Measurements from ENCODE around the gene MCMBP.
A peak's percentile ranks its signal among the peaks of the same experiment; 100 is the strongest.

The MCMBP gene

GRCh38 chr10:119786117-119786769 lies 86.4 kb downstream of the MCMBP start:
- Histone ChIP-seq H3K27ac (no peak overlapping the region), H3K4me1 (no peaks in the 10 kb centered on the region), H3K4me3 (ENCODE audit: low read depth, low read length) (no peak overlapping the region), H3K9me3 (ENCODE audit: control insufficient read depth, low read length) (no peaks in the 10 kb centered on the region), H3K27me3 (ENCODE audit: control insufficient read depth, insufficient read depth, low read length) (no peaks in the 10 kb centered on the region), H3K9ac (no peak overlapping the region), H3K4me2 (ENCODE audit: low read length) (no peak overlapping the region), H3K36me3 (ENCODE audit: control insufficient read depth, insufficient read depth, low read length) (no peaks in the 10 kb centered on the region), H2AFZ (no peak overlapping the region), H3K79me2 (no peaks in the 10 kb centered on the region)
- TF ChIP-seq, protein P1, sequence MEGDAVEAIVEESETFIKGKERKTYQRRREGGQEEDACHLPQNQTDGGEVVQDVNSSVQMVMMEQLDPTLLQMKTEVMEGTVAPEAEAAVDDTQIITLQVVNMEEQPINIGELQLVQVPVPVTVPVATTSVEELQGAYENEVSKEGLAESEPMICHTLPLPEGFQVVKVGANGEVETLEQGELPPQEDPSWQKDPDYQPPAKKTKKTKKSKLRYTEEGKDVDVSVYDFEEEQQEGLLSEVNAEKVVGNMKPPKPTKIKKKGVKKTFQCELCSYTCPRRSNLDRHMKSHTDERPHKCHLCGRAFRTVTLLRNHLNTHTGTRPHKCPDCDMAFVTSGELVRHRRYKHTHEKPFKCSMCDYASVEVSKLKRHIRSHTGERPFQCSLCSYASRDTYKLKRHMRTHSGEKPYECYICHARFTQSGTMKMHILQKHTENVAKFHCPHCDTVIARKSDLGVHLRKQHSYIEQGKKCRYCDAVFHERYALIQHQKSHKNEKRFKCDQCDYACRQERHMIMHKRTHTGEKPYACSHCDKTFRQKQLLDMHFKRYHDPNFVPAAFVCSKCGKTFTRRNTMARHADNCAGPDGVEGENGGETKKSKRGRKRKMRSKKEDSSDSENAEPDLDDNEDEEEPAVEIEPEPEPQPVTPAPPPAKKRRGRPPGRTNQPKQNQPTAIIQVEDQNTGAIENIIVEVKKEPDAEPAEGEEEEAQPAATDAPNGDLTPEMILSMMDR (IDR thresholded peaks at IDR 0.05): no peak

DNA sequence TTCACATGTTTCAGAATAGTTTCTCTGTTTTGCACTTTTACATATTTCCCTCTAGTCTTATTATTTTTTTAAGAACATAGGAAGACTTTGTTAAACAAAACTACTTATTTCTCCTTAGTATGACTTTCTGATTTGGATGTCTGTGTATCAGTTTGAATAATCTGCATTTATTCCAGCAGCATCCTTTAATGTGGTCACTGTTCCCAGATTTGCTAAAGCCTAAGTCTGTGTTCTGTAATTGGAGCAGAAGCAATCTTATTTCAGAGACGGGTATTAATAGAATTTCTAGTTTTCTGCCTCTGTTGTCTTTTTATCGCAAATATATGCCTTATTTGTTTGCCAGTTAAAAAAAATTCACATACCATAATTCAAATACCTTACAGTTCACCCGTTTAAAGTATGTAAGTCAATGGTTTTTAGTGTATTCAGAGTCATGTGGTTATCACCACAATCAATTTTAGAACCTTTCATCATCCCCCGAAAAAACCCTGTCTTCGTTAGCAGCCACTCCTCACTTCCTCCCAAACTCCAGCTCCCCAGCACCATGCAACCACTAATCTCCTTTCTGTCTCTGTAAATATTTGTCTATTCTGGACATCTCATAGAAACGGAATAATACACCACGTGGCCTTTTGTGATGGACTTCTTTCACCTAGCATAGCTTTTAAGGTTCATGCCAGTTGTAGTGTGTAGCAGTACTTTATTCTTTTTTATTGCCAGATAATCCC lies 88.1 kb downstream of the MCMBP start:
- no peaks in the 10 kb centered on the region for H3K4me1 ChIP-seq
- H3K9me3 ChIP-seq (ENCODE audit: control insufficient read depth, low read length): no peaks in the 10 kb centered on the region
- H3K36me3 ChIP-seq (ENCODE audit: control insufficient read depth, insufficient read depth, low read length): no peaks in the 10 kb centered on the region
- H2AFZ ChIP-seq: no peak overlapping the region
- H3K79me2 ChIP-seq: no peaks in the 10 kb centered on the region
- no peak overlapping the region for H3K4me2 ChIP-seq (ENCODE audit: low read length)
- TF ChIP-seq, protein P1 (IDR thresholded peaks at IDR 0.05): no peak
- H3K4me3 ChIP-seq (ENCODE audit: low read depth, low read length): no peak overlapping the region
- H3K9ac ChIP-seq: no peak overlapping the region
- no peaks in the 10 kb centered on the region for H3K27me3 ChIP-seq (ENCODE audit: control insufficient read depth, insufficient read depth, low read length)
- H3K27ac ChIP-seq: no peak overlapping the region

GRCh38 chr10:119783665-119784027 lies 89.0 kb downstream of the MCMBP start:
- Histone ChIP-seq H3K27ac (no peak overlapping the region), H3K79me2 (no peaks in the 10 kb centered on the region), H3K36me3 (ENCODE audit: control insufficient read depth, insufficient read depth, low read length) (no peaks in the 10 kb centered on the region), H3K4me2 (ENCODE audit: low read length) (peak overlapping the region; percentile 34), H3K9me3 (ENCODE audit: control insufficient read depth, low read length) (no peaks in the 10 kb centered on the region), H3K4me1 (no peaks in the 10 kb centered on the region), H3K4me3 (ENCODE audit: low read depth, low read length) (no peak overlapping the region), H2AFZ (no peak overlapping the region), H3K27me3 (ENCODE audit: control insufficient read depth, insufficient read depth, low read length) (no peaks in the 10 kb centered on the region), H3K9ac (no peak overlapping the region)
- TF ChIP-seq, protein P1 (IDR thresholded peaks at IDR 0.05): no peak

DNA sequence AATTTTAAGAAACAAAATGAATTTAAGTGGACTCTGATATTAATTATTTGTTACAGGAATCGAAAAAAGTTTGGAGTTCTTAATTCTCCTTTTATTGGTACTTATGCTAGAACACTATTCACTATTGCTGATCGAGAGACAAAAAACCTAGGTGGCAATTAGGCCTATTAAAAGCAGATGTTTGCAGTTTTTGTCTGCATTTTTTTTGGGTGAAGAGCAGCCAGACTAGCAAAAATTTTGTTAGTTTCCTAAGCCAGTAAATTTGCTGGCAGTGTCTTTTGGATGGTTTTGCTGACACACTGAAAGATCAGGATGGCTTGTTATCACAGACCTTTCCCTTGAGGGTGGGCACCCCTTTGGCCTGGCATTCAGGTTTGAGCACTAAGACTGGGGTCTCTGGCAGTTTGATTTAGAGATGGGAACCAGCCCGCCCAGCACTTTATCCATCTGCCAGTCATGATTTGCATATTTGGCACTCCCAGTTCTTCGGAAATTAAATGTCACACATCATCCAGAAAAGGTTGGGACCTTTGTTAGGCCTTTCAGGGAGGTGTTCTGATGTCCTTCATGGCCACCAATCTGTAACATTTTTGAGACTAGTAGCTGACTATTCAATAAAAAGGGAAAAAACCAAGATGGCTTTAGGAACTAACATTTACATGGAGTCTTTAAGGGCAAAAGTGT lies 89.5 kb downstream of the MCMBP start:
- TF ChIP-seq, protein P1 (IDR thresholded peaks at IDR 0.05): no peak
- Histone ChIP-seq H3K27ac (no peak overlapping the region), H3K36me3 (ENCODE audit: control insufficient read depth, insufficient read depth, low read length) (no peaks in the 10 kb centered on the region), H3K4me2 (ENCODE audit: low read length) (peak overlapping the region; percentile 34), H3K27me3 (ENCODE audit: control insufficient read depth, insufficient read depth, low read length) (no peaks in the 10 kb centered on the region), H3K9me3 (ENCODE audit: control insufficient read depth, low read length) (no peaks in the 10 kb centered on the region), H3K4me1 (no peaks in the 10 kb centered on the region), H3K4me3 (ENCODE audit: low read depth, low read length) (no peak overlapping the region), H2AFZ (no peak overlapping the region), H3K9ac (no peak overlapping the region), H3K79me2 (no peaks in the 10 kb centered on the region)

Measured in parathyroid adenoma (tissue), 2 donors.